WI38 (cell line): ENCODE measurements around the gene NETO2.

Experiments
- H3K4me3 ChIP-seq: 2 replicates; pipeline ENCODE4 v1.5.1; 2011; ENCODE audit warnings: low read depth, mild to moderate bottlenecking, control low read depth, low read length
- TF ChIP-seq, protein P1 (sequence below): IDR thresholded peaks from 2 replicates; pipeline ENCODE4 v1.5.1; 2012; ENCODE audit warnings: low read depth, mild to moderate bottlenecking, control low read depth, low read length

Gene NETO2

GRCh38 chr16:47096297-47096696 lies 47.4 kb downstream of the NETO2 start:
- no peak overlapping the region for H3K4me3 ChIP-seq
- TF ChIP-seq, protein P1, sequence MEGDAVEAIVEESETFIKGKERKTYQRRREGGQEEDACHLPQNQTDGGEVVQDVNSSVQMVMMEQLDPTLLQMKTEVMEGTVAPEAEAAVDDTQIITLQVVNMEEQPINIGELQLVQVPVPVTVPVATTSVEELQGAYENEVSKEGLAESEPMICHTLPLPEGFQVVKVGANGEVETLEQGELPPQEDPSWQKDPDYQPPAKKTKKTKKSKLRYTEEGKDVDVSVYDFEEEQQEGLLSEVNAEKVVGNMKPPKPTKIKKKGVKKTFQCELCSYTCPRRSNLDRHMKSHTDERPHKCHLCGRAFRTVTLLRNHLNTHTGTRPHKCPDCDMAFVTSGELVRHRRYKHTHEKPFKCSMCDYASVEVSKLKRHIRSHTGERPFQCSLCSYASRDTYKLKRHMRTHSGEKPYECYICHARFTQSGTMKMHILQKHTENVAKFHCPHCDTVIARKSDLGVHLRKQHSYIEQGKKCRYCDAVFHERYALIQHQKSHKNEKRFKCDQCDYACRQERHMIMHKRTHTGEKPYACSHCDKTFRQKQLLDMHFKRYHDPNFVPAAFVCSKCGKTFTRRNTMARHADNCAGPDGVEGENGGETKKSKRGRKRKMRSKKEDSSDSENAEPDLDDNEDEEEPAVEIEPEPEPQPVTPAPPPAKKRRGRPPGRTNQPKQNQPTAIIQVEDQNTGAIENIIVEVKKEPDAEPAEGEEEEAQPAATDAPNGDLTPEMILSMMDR: no peak

- TF ChIP-seq, protein P1: no peak
- no peak overlapping the region for H3K4me3 ChIP-seq
These were observed 59.5 kb downstream of the NETO2 start for GRCh38 chr16:47084198-47084597.

- TF ChIP-seq, protein P1: no peak
- no peak overlapping the region for H3K4me3 ChIP-seq
These were observed 61.5 kb downstream of the NETO2 start for GRCh38 chr16:47082099-47082865.

DNA sequence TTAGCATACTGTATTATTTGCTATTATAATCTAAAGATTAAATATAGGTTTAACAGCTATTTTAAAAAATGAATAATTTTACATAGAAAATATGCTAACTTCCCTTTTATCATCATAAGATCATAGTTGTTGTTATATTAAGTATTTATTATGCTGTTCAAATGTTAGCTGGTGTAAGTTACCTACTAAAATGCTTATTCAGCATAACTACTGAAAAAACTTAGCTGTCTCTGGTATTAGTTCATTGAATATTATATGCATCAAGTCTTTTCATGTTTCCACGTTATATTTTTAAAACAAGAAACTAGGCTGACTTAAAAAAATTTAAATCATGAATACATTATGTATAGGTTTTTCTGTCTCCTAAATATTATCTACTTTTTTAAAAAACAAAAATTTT lies 62.6 kb downstream of the NETO2 start:
- TF ChIP-seq, protein P1: no peak

GRCh38 chr16:47079860-47080259 lies 63.9 kb downstream of the NETO2 start:
- TF ChIP-seq, protein P1: no peak
- no peak overlapping the region for H3K4me3 ChIP-seq

More for the DNA sequence above, 62.6 kb downstream of the NETO2 start:
- H3K4me3 ChIP-seq: no peak overlapping the region

GRCh38 chr16:47073223-47074155 lies 70.3 kb downstream of the NETO2 start:
- no peak overlapping the region for H3K4me3 ChIP-seq
- TF ChIP-seq, protein P1: no peak

GRCh38 chr16:47072158-47072557 lies 71.6 kb downstream of the NETO2 start:
- TF ChIP-seq, protein P1: no peak
- H3K4me3 ChIP-seq: no peak overlapping the region
